D721Med (cell line): Measurements from ENCODE around the gene NTNG1.

Experiments used
- DNase-seq: peaks from one replicate; pipeline ENCODE4 v3.0.0; 2011; ENCODE audit warnings: low spot score; ENCODE audit not compliant: insufficient read length
- FAIRE-seq: peaks from 2 replicates; lab custom pipeline; 2011; peaks lifted over from hg19 to GRCh38; lab: Jason Lieb, UNC
- TF ChIP-seq, protein P1 (sequence below): IDR thresholded peaks from 2 replicates; pipeline ENCODE4 v1.5.1; 2012; ENCODE audit warnings: mild to moderate bottlenecking, control low read depth; ENCODE audit not compliant: insufficient read depth; ENCODE audit errors: missing control alignments

NTNG1 gene

GRCh38 chr1:107443027-107443426 is 302.2 kb downstream of the NTNG1 start:
- TF ChIP-seq, protein P1, sequence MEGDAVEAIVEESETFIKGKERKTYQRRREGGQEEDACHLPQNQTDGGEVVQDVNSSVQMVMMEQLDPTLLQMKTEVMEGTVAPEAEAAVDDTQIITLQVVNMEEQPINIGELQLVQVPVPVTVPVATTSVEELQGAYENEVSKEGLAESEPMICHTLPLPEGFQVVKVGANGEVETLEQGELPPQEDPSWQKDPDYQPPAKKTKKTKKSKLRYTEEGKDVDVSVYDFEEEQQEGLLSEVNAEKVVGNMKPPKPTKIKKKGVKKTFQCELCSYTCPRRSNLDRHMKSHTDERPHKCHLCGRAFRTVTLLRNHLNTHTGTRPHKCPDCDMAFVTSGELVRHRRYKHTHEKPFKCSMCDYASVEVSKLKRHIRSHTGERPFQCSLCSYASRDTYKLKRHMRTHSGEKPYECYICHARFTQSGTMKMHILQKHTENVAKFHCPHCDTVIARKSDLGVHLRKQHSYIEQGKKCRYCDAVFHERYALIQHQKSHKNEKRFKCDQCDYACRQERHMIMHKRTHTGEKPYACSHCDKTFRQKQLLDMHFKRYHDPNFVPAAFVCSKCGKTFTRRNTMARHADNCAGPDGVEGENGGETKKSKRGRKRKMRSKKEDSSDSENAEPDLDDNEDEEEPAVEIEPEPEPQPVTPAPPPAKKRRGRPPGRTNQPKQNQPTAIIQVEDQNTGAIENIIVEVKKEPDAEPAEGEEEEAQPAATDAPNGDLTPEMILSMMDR = no peak
- DNase-seq = no peak
- no peak for FAIRE-seq

GRCh38 chr1:107443860-107444259 is 303.0 kb downstream of the NTNG1 start:
- DNase-seq (no peak), FAIRE-seq (no peak)
- TF ChIP-seq, protein P1 = no peak

- FAIRE-seq (no peak), DNase-seq (no peak)
- TF ChIP-seq, protein P1 = no peak
Measured at GRCh38 chr1:107444302-107444701, 303.5 kb downstream of the NTNG1 start.

GRCh38 chr1:107449326-107449725 is 308.5 kb downstream of the NTNG1 start:
- FAIRE-seq (no peak), DNase-seq (no peak)
- TF ChIP-seq, protein P1 = no peak

GRCh38 chr1:107450899-107451664 is 310.2 kb downstream of the NTNG1 start:
- TF ChIP-seq, protein P1 = no peak
- DNase-seq (no peak), FAIRE-seq (no peak)

DNA sequence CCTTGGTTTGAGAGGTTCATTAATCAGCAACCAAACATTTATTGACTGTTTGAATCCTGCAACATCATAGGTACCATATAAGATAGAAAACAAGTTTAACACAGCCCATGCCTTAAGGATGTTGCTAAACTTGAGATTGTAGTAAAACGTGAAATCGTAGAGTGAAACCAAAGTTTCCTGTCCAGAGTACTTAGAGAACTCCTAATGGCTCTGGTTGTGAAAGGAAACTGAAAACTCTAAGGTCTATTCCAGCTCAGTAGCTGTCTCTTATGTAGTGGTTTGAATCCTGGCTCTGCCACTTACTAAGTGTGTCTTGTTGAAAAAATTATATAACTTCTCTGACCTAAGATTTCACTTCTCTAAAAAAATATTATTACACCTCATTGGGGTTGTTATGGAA is 310.9 kb downstream of the NTNG1 start:
- TF ChIP-seq, protein P1 = no peak
- FAIRE-seq (no peak), DNase-seq (no peak)

DNA sequence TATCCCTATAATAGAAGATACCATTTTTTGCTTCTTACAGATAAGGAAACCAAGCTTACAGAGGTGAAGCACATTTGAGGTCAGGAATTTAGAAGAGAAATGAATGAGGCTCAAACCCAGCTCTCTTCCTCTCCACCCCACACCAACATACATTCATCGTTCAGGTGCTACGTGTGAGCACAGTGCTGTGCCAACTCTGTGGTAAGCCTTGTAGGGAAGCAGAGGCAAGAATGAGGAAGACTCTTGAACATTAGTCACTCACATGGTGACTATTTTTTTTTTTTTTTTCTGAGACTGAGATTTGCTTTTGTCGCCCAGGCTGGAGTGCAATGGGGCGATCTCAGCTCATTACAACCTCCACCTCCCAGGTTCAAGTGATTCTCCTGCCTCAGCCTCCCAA is 314.0 kb downstream of the NTNG1 start:
- TF ChIP-seq, protein P1 = no peak
- no peak for DNase-seq
- FAIRE-seq = no peak
